ENCODE measurements around the gene PLCD1. TPM values are rescaled to one million over a fixed set of nuclear protein-coding genes. Genes with fewer than 3 reads are reported as not detected.
"Not testable (repeated sequence)": the region's sequence is repeated elsewhere in the genome, so short reads cannot be mapped to it uniquely, and the experiment has no call there.

PLCD1 gene
- polyA plus RNA-seq, 2 donors, result 40.1 to 41.2 TPM

DNA sequence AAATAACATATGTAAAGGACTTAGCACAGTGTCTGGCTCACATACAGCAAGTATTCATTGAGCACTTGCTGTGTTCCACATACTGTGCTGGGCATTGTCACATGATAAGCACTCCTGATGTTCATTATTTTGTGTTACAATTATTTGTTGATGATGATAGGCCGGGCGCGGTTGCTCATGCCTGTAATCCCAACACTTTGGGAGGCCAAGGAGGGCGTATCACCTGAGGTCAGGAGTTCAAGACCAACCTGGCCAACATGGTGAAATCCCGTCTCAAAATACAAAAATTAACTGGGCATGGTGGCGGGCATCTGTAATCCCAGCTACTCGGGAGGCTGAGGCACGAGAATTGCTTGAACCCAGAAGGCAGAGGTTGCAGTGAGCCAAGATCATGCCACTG lies 57.4 kb downstream of the PLCD1 start:
- not testable (repeated sequence) for H3K27me3 ChIP-seq (ENCODE audit: control insufficient read depth in 1 of 2, insufficient read depth in 2 of 2, low read length in 2 of 2); H3K27ac ChIP-seq (ENCODE audit: low read depth in 2 of 2, low read length in 1 of 2); H3K4me3 ChIP-seq (ENCODE audit: low read depth in 1 of 2, low read length in 2 of 2); H3K4me1 ChIP-seq (ENCODE audit: control insufficient read depth in 2 of 2, insufficient read depth in 2 of 2, low read length in 1 of 2); H3K9me3 ChIP-seq (ENCODE audit: control insufficient read depth in 2 of 2, insufficient read depth in 1 of 2, low read depth in 1 of 2, low read length in 1 of 2)
- WGBS, 2 donors, result 88 to 94% methylated on average over 8 of the region's 8 CpGs
- H3K36me3 ChIP-seq (ENCODE audit: control insufficient read depth in 2 of 2, insufficient read depth in 2 of 2, low read length in 1 of 2), result peaks cover 7 to 17% of the 10 kb centered on the region in 2 donors

DNA sequence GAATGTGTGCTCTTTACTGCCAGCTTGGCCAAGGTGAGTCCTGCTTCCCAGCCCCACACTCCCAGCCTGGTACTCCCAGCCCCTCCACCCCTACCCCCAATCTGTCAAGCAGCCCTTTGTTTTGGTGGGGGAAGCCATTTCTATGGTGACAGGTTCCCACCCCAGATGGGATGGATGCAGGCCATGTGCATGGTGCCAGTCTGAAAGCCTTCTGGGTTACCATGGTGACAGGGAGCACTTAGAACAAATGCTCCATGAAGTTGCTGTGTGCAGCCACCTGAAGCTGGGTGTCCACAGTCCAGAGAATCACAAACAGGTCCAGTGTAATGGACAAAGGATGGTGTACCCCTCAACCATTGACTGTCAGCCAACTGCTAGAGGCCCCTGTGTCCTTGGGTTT lies 58.0 kb downstream of the PLCD1 start:
- peaks cover 0 to 6% of the 10 kb centered on the region in 2 donors for H3K4me1 ChIP-seq (ENCODE audit: control insufficient read depth in 2 of 2, insufficient read depth in 2 of 2, low read length in 1 of 2)
- peaks cover 7 to 17% of the 10 kb centered on the region in 2 donors for H3K36me3 ChIP-seq (ENCODE audit: control insufficient read depth in 2 of 2, insufficient read depth in 2 of 2, low read length in 1 of 2)
- no peak overlapping the region for H3K4me3 ChIP-seq (ENCODE audit: low read depth in 1 of 2, low read length in 2 of 2)
- no peaks in the 10 kb centered on the region for H3K9me3 ChIP-seq (ENCODE audit: control insufficient read depth in 2 of 2, insufficient read depth in 1 of 2, low read depth in 1 of 2, low read length in 1 of 2)
- H3K27ac ChIP-seq (ENCODE audit: low read depth in 2 of 2, low read length in 1 of 2), result no peak overlapping the region
- no peaks in the 10 kb centered on the region for H3K27me3 ChIP-seq (ENCODE audit: control insufficient read depth in 1 of 2, insufficient read depth in 2 of 2, low read length in 2 of 2)

DNA sequence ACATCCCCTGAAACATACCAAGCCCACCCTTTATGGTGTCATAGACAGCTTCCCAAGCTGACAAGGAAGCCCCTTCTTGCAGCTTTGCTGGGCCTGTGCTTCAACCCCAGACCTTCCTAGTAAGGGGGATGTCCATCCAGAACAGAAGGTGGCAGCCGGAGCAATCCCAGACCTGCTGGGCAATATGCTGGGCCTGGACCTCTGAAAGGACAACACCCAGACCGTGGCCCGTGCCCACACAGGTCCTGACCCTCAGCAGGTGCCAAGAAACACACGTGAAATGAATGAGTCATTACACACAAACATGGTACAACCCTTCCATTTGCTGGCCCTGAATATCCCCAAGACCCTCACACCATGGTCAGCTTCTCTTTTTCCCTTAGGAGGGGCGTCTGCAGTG lies 58.6 kb downstream of the PLCD1 start:
- Histone ChIP-seq H3K4me3 (ENCODE audit: low read depth in 1 of 2, low read length in 2 of 2) (no peak overlapping the region), H3K36me3 (ENCODE audit: control insufficient read depth in 2 of 2, insufficient read depth in 2 of 2, low read length in 1 of 2) (peaks cover 3 to 16% of the 10 kb centered on the region in 2 donors), H3K4me1 (ENCODE audit: control insufficient read depth in 2 of 2, insufficient read depth in 2 of 2, low read length in 1 of 2) (peaks cover 0 to 6% of the 10 kb centered on the region in 2 donors), H3K27ac (ENCODE audit: low read depth in 2 of 2, low read length in 1 of 2) (no peak overlapping the region), H3K27me3 (ENCODE audit: control insufficient read depth in 1 of 2, insufficient read depth in 2 of 2, low read length in 2 of 2) (no peaks in the 10 kb centered on the region), H3K9me3 (ENCODE audit: control insufficient read depth in 2 of 2, insufficient read depth in 1 of 2, low read depth in 1 of 2, low read length in 1 of 2) (no peaks in the 10 kb centered on the region)
- 66 to 74% methylated on average over 5 of the region's 5 CpGs for WGBS, 2 donors

DNA sequence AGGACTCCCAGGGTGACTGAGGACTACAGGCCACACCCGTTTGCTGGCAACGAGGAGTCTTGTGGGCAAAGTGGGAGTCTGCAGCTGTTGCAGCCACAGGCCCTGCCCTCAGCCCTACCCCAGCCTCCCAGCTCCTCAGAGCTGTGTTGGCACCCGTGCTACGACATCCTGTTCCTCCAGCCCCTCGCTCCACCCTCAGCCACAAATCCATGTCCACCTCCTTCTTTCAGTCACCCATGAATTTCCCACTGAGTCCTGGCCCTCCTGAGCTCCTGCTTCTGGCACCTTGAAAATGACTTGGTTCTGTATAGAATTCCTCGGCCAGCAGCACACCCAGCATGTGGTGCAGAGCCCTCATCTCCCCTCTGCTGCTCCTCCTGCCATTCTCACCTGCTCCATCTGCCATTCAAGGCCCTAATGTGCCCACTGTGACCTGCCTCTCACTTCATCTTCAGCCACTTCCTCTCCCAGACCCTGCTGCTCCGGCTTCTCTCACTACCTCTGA lies 59.8 kb downstream of the PLCD1 start:
- Histone ChIP-seq H3K27me3 (ENCODE audit: control insufficient read depth in 1 of 2, insufficient read depth in 2 of 2, low read length in 2 of 2) (no peaks in the 10 kb centered on the region), H3K4me3 (ENCODE audit: low read depth in 1 of 2, low read length in 2 of 2) (no peak overlapping the region), H3K36me3 (ENCODE audit: control insufficient read depth in 2 of 2, insufficient read depth in 2 of 2, low read length in 1 of 2) (peaks cover 0 to 13% of the 10 kb centered on the region in 2 donors), H3K9me3 (ENCODE audit: control insufficient read depth in 2 of 2, insufficient read depth in 1 of 2, low read depth in 1 of 2, low read length in 1 of 2) (no peaks in the 10 kb centered on the region), H3K4me1 (ENCODE audit: control insufficient read depth in 2 of 2, insufficient read depth in 2 of 2, low read length in 1 of 2) (peaks cover 0 to 6% of the 10 kb centered on the region in 2 donors), H3K27ac (ENCODE audit: low read depth in 2 of 2, low read length in 1 of 2) (no peak overlapping the region)
- WGBS, 2 donors, result 61 to 67% methylated on average over 7 of the region's 7 CpGs

DNA sequence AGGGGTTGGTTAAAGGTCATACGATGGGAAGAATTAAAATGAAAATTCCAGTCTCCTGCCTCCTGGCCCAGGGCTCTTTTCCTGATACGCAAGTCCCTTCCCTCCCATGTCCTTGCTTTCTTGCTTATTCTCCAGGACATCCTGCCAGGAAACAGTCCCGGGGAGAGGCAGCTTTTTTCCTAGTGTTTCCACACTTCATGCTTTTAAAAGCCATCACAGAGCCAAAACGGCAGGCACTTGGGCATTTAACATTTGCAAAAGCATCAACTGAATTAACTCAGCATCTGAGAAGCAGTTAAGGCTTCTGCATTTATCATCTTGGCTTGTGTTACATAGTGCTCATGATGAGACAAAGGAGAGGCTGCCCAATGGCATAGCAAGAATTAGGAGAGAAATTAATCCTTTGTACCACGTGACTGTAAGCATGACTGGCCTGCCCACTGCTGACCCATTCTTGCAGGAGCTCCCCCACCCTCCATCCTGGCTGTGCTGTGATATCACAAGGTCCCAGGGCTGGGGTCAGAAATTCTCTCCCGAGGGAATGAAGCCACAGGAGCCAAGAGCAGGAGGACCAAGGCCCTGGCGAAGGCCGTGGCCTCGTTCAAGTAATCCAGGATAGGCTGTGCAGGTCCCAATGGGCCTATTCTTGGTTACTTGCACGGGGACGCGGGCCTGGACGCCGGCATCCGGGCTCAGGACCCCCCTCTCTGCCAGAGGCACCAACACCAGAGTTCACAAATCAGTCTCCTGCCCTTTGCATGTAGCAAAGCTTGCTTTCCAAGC lies 60.4 kb downstream of the PLCD1 start:
- Histone ChIP-seq H3K4me3 (ENCODE audit: low read depth in 1 of 2, low read length in 2 of 2) (no peak overlapping the region), H3K4me1 (ENCODE audit: control insufficient read depth in 2 of 2, insufficient read depth in 2 of 2, low read length in 1 of 2) (peaks cover 0 to 6% of the 10 kb centered on the region in 2 donors), H3K9me3 (ENCODE audit: control insufficient read depth in 2 of 2, insufficient read depth in 1 of 2, low read depth in 1 of 2, low read length in 1 of 2) (no peaks in the 10 kb centered on the region), H3K27me3 (ENCODE audit: control insufficient read depth in 1 of 2, insufficient read depth in 2 of 2, low read length in 2 of 2) (no peaks in the 10 kb centered on the region), H3K36me3 (ENCODE audit: control insufficient read depth in 2 of 2, insufficient read depth in 2 of 2, low read length in 1 of 2) (peaks cover 0 to 9% of the 10 kb centered on the region in 2 donors), H3K27ac (ENCODE audit: low read depth in 2 of 2, low read length in 1 of 2) (no peak overlapping the region)
- 79 to 82% methylated on average over 15 of the region's 15 CpGs for WGBS, 2 donors

DNA sequence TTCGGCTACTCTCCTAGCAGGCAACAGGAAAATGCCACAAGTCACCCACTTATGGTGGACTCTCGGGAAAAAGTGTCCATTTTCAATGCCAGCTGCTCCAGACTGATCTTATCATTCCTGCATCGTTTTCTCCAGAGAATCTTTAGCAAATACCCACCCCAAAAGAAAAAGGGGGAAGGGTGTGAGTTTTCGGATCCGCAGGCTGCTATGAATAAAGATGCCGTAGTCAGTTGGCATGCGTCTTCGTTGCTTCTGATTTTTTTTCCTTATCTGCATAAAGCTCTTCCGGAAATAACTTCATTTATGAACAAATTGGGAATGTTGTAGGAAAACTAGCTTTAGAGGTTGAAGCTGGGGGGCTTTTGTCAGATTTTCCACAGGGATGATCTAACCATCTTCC lies 61.2 kb downstream of the PLCD1 start:
- peaks cover 0 to 6% of the 10 kb centered on the region in 2 donors for H3K4me1 ChIP-seq (ENCODE audit: control insufficient read depth in 2 of 2, insufficient read depth in 2 of 2, low read length in 1 of 2)
- WGBS, 2 donors, result 88 to 92% methylated on average over 9 of the region's 9 CpGs
- H3K4me3 ChIP-seq (ENCODE audit: low read depth in 1 of 2, low read length in 2 of 2), result no peak overlapping the region
- no peak overlapping the region for H3K27ac ChIP-seq (ENCODE audit: low read depth in 2 of 2, low read length in 1 of 2)
- H3K27me3 ChIP-seq (ENCODE audit: control insufficient read depth in 1 of 2, insufficient read depth in 2 of 2, low read length in 2 of 2), result no peaks in the 10 kb centered on the region
- H3K36me3 ChIP-seq (ENCODE audit: control insufficient read depth in 2 of 2, insufficient read depth in 2 of 2, low read length in 1 of 2), result peaks cover 0 to 7% of the 10 kb centered on the region in 2 donors
- H3K9me3 ChIP-seq (ENCODE audit: control insufficient read depth in 2 of 2, insufficient read depth in 1 of 2, low read depth in 1 of 2, low read length in 1 of 2), result no peaks in the 10 kb centered on the region

DNA sequence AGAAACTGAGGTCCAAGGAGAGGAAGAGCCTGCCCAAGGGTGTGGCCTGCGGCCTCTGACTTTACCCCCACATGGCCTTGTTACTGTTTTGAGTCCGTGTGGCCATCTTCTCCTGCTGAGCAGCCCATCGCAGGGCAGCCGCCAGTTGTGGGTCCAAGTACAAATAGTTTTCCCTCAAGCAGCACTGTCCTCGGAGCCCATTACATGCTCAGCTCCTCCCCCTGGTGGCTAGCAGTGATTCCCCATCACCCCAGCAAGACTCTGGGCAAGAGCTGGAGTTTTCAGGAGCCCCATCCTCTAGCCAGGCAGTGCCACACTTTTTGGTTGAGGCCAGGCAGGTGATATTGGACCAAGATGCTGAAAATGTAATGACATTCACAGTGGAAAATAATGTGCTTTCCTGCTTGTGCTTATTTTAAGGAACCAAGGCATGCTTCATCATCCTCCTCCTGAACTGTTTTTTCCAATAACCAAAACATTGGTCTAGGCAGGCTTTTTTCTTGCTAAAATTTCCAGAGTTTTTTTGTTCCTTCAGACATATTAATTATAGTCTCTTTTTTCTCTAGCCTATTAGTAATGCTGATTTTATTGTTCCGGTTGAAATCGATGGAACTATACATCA lies 62.1 kb downstream of the PLCD1 start:
- H3K4me1 ChIP-seq (ENCODE audit: control insufficient read depth in 2 of 2, insufficient read depth in 2 of 2, low read length in 1 of 2), result peaks cover 0 to 6% of the 10 kb centered on the region in 2 donors
- 47 to 53% methylated on average over 7 of the region's 7 CpGs for WGBS, 2 donors
- H3K27ac ChIP-seq (ENCODE audit: low read depth in 2 of 2, low read length in 1 of 2), result no peak overlapping the region
- H3K27me3 ChIP-seq (ENCODE audit: control insufficient read depth in 1 of 2, insufficient read depth in 2 of 2, low read length in 2 of 2), result no peaks in the 10 kb centered on the region
- no peak overlapping the region for H3K4me3 ChIP-seq (ENCODE audit: low read depth in 1 of 2, low read length in 2 of 2)
- no peaks in the 10 kb centered on the region for H3K9me3 ChIP-seq (ENCODE audit: control insufficient read depth in 2 of 2, insufficient read depth in 1 of 2, low read depth in 1 of 2, low read length in 1 of 2)
- peaks cover 0 to 7% of the 10 kb centered on the region in 2 donors for H3K36me3 ChIP-seq (ENCODE audit: control insufficient read depth in 2 of 2, insufficient read depth in 2 of 2, low read length in 1 of 2)

DNA sequence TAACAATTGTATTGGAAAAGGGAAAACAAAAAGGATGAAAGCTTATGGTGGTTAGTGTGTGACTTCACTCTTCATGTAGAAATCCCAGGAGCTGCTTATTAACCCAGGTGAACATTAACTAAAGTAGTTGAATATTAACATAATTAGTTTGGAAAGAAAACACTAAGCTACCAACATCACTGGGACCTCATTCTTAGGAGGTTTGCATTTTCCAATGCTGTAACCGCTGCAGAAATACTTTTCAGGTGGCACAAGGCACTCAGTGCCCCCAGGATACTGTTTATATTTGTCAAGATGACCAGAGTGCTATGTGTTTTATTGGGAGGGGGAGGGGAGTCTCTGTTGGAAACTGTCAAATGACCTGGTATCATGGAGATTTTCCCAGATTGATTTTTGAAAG lies 64.7 kb downstream of the PLCD1 start:
- Histone ChIP-seq H3K4me1 (ENCODE audit: control insufficient read depth in 2 of 2, insufficient read depth in 2 of 2, low read length in 1 of 2) (peaks cover 2 to 6% of the 10 kb centered on the region in 2 donors), H3K27ac (ENCODE audit: low read depth in 2 of 2, low read length in 1 of 2) (no peak overlapping the region), H3K36me3 (ENCODE audit: control insufficient read depth in 2 of 2, insufficient read depth in 2 of 2, low read length in 1 of 2) (peaks cover 0 to 3% of the 10 kb centered on the region in 2 donors), H3K9me3 (ENCODE audit: control insufficient read depth in 2 of 2, insufficient read depth in 1 of 2, low read depth in 1 of 2, low read length in 1 of 2) (no peaks in the 10 kb centered on the region), H3K4me3 (ENCODE audit: low read depth in 1 of 2, low read length in 2 of 2) (no peak overlapping the region), H3K27me3 (ENCODE audit: control insufficient read depth in 1 of 2, insufficient read depth in 2 of 2, low read length in 2 of 2) (no peaks in the 10 kb centered on the region)
- 60 to 82% methylated on average over 1 of the region's 1 CpG for WGBS, 2 donors

DNA sequence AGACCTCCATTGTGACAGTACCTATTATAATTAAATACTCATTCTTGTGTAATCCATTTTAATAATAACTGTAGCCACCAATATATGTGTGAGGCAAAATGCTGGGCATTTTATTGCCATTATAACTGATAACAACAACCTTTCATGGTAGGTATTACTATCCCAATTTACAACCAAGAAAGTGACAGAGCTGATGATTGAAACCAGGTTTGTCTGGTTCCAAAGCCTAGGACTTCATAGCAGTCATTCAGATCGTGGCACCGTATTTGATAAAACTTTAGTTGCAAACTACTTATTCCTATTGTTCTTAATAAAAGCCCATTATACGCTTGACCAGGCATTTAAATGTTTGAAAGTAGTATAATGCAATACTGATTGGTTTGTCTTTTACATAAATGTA lies 65.3 kb downstream of the PLCD1 start:
- Histone ChIP-seq H3K27me3 (ENCODE audit: control insufficient read depth in 1 of 2, insufficient read depth in 2 of 2, low read length in 2 of 2) (no peaks in the 10 kb centered on the region), H3K27ac (ENCODE audit: low read depth in 2 of 2, low read length in 1 of 2) (no peak overlapping the region), H3K4me1 (ENCODE audit: control insufficient read depth in 2 of 2, insufficient read depth in 2 of 2, low read length in 1 of 2) (peaks cover under 1 to 2% of the 10 kb centered on the region in 2 donors), H3K9me3 (ENCODE audit: control insufficient read depth in 2 of 2, insufficient read depth in 1 of 2, low read depth in 1 of 2, low read length in 1 of 2) (no peaks in the 10 kb centered on the region), H3K36me3 (ENCODE audit: control insufficient read depth in 2 of 2, insufficient read depth in 2 of 2, low read length in 1 of 2) (no peaks in the 10 kb centered on the region), H3K4me3 (ENCODE audit: low read depth in 1 of 2, low read length in 2 of 2) (no peak overlapping the region)
- 78 to 95% methylated on average over 3 of the region's 3 CpGs for WGBS, 2 donors

All from esophagus (tissue), 2 donors.